ENCODE results near the gene PPIF.
"Not testable (repeated sequence)": the region's sequence is repeated elsewhere in the genome, so short reads cannot be mapped to it uniquely, and the experiment has no call there.

The PPIF gene

DNA sequence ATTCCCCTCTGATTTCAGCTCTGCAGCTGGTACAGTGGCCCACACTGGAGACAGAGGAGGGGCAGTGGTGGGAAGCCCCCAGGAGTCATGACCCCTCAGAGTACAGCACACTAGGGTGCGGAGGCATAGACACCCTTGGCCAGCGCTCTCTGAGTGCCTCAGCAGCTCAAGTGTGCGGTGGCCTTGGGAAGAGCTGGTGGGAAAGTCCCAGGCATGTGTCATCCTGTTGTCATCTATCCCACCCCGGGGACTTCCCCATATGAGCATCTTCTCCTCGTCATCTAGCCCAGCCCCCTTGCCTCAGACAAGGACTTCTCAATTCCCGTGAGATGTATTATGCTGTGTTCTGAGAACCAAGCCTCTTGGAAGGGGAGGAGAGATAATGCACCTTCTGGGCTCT is 15.6 kb upstream of the PPIF start:
- DNase-seq (ENCODE audit: low spot score) = peak; percentile 35

GRCh38 chr10:79332610-79333315 is 14.5 kb upstream of the PPIF start:
- not testable (repeated sequence) for DNase-seq (ENCODE audit: low spot score)

- DNase-seq (ENCODE audit: low spot score) = no peak
Measured at GRCh38 chr10:79333513-79333912, 13.8 kb upstream of the PPIF start.

DNA sequence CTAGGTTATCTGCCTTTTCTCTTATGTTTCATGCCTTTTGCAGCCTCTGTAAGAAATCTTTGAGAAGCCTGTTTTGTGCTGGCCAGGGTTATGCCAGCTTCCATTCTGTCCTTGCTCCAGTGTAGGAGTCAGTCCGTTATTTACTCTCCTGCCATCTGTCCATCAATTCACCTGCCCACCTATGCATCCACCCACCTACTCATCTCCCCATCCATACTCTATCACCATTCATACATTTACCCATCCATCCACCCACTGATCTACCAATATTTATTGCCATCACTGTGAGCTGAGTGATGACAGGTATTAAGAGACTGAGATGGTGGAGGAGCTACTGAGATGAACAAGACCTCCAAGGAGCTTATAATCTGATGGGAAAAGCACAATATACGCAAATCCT is 12.7 kb upstream of the PPIF start:
- DNase-seq (ENCODE audit: low spot score) = no peak

GRCh38 chr10:79335094-79335469 is 12.2 kb upstream of the PPIF start:
- no peak for DNase-seq (ENCODE audit: low spot score)

GRCh38 chr10:79335470-79336235 is 11.6 kb upstream of the PPIF start:
- DNase-seq (ENCODE audit: low spot score) = no peak

DNA sequence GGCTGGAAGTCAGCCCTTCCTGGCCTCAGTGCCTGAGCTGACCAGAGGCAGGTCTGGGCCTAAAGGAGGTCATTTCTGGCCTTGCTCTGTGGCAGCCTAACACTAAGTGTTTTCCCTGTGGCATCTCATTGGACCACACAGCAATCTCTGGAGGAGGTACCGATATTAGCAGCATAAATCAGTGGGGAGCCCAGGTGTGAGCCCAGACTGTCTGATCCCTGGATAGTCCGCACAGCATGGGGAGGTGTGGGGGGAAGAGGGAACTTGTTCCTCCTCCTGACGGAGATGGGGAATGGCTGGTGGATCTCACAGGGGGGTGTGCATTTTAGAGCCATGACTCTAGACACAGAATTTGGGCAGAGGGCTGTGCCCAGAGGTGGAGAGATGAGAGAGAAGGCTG is 11.0 kb upstream of the PPIF start:
- no peak for DNase-seq (ENCODE audit: low spot score)

- DNase-seq (ENCODE audit: low spot score) = no peak
Measured at GRCh38 chr10:79336739-79337138, 10.5 kb upstream of the PPIF start.

GRCh38 chr10:79337783-79338469 is 9.3 kb upstream of the PPIF start:
- DNase-seq (ENCODE audit: low spot score) = not testable (repeated sequence)

DNA sequence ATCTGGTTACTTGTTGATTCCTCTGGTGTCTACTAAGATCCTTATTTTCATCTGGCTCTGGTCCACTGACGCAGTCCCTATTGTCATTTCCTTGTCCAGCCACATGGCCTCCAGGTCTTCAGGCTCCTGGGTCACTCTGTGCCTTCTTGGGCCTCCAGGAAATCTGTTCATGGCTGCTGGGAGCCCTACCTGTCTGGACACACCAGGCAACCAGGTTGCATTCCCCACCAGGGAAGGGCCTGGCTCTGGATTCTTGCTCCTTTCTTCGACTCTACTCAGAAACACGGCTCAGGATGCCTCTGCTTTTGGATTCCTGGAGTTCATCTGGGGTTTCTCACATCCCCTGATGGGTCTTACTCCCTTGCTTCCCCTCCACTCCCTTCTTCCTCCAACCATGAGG is 8.0 kb upstream of the PPIF start:
- no peak for DNase-seq (ENCODE audit: low spot score)

GRCh38 chr10:79340646-79341244 is 6.5 kb upstream of the PPIF start:
- DNase-seq (ENCODE audit: low spot score) = no peak

DNA sequence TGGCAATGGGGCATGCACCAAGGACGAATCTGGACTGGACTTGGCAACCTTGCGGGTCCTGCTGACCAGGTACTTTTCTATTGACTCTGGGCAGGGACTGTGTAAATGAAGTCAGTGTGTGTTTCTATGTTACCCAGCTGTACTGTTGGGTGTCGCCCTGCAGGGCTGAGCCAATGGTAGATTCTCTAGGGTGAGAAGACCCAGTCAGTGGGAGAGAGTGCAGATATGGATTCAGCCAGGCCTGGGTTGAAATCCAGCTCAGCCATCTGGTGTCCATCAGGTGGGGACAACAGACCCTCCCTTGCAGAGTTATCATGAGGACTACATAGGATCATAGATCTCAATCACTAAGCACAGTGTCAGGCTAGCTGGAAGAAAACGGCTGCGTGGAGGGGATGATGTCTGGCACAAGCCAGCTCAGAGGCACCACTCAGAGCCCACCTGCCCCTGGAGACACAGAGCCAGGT is 4.9 kb upstream of the PPIF start:
- no peak for DNase-seq (ENCODE audit: low spot score)

DNA sequence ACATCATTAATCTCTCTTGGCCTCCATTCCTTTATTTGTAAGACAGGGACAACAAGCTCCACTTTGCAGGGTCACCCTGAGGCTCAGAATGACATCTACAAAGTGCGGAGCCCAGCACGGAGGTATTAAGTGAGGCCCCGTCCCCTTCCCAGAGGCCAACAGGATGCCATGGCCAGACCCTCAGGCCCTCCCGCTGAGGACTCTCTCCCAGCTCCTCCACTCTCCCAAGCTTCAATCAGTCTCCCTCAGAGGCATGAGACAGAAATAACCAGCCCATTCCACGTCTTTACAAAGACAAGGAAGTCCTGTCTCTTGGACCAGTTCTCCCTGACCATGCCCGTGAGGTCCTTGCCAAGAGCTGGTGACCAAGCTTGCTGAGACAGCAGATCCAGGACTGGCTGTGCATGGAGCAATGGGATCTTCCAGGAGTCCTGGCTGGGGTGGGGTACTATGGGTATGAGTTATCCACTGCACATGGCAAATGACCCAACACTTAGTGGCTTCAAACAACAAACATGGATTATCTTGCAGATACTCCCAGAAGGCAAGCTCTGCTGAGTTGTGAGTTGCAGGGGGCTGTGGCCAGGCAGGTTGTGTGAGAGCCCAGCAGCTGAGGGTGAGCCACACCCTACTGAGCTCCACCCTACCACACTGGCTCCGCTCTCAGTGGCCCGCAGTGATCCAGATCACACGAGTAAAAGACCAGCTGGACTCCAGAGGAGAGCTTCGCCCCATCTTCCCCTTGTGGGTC is 4.3 kb upstream of the PPIF start:
- DNase-seq (ENCODE audit: low spot score) = no peak

- no peak for DNase-seq (ENCODE audit: low spot score)
Measured at GRCh38 chr10:79344502-79345195, 2.6 kb upstream of the PPIF start.

- DNase-seq (ENCODE audit: low spot score) = no peak
Measured at GRCh38 chr10:79345241-79346011, 1.8 kb upstream of the PPIF start.

- DNase-seq (ENCODE audit: low spot score) = no peak
Measured at GRCh38 chr10:79346012-79346340, 1.3 kb upstream of the PPIF start.

GRCh38 chr10:79346388-79347225 is 662 bp upstream of the PPIF start:
- DNase-seq (ENCODE audit: low spot score) = no peak

GRCh38 chr10:79347894-79348639 is 798 bp downstream of the PPIF start:
- no peak for DNase-seq (ENCODE audit: low spot score)

GRCh38 chr10:79348640-79348988 is 1.3 kb downstream of the PPIF start:
- no peak for DNase-seq (ENCODE audit: low spot score)

Measured in COLO829 (cell line).